Breast epithelium (tissue), 4 donors: ENCODE results near the gene SERGEF. TPM values are rescaled to one million over a fixed set of nuclear protein-coding genes. Genes with fewer than 3 reads are reported as not detected.

Experiments
- DNase-seq, 2 donors: peaks; one replicate each; pipeline ENCODE4 v3.0.0-alpha.2; 2019; ENCODE audit warnings: low spot score in 2 of 2
- H3K27ac ChIP-seq, 2 donors: fragments of 200-600 bp; sonication (generic) in 1 of 2; one replicate each; pipeline ENCODE4 v1.5.1; 2016 to 2019; ENCODE audit warnings: mild to moderate bottlenecking in 1 of 2
- H3K27me3 ChIP-seq, 2 donors: fragments of 200-600 bp; sonication (generic) in 1 of 2; one replicate each; pipeline versions ENCODE4 v1.5.1 to v1.6.0; 2017 to 2019; ENCODE audit warnings: control low read depth in 1 of 2, mild to moderate bottlenecking in 1 of 2
- H3K36me3 ChIP-seq: fragments of 200-600 bp; one replicate; pipeline ENCODE4 v1.5.1; 2019
- H3K4me1 ChIP-seq, 2 donors: fragments of 200-600 bp; sonication (generic); one replicate each; pipeline ENCODE4 v1.5.1; 2016 to 2019; ENCODE audit warnings: control low read depth in 1 of 2
- H3K4me3 ChIP-seq, 3 donors: fragments of 200-600 bp; sonication (generic); 1 replicate in 2 of 3; 2 replicates in 1 of 3; pipeline ENCODE4 v1.5.1; 2016 to 2019; ENCODE audit warnings: mild to moderate bottlenecking in 3 of 3, moderate library complexity in 2 of 3
- H3K9me3 ChIP-seq, 2 donors: fragments of 200-600 bp; sonication (generic) in 1 of 2; one replicate each; pipeline ENCODE4 v1.5.1; 2016 to 2019; ENCODE audit warnings: control low read depth in 1 of 2
- CTCF ChIP-seq, 3 donors: fragments of 450-650 bp; IDR thresholded peaks; one replicate each; pipeline ENCODE4 v1.5.1; 2016 to 2017; ENCODE audit warnings: antibody characterized with exemption in 3 of 3, mild to moderate bottlenecking in 3 of 3, moderate library complexity in 3 of 3
- POLR2A ChIP-seq: fragments of 450-650 bp; IDR thresholded peaks from one replicate; pipeline ENCODE4 v1.6.1; 2016; ENCODE audit warnings: antibody characterized with exemption, mild to moderate bottlenecking, moderate library complexity
- POLR2AphosphoS5 ChIP-seq, 3 donors: sonication (generic); formaldehyde crosslinking; IDR thresholded peaks; one replicate each; pipeline ENCODE4 v1.6.1; 2017; ENCODE audit warnings: antibody characterized with exemption in 3 of 3
- intact Hi-C: fragments of 100-400 bp; cut with DNase I; formaldehyde crosslinking; loops from one replicate; pipeline ENCODE4 v1.15.1; 2023; ENCODE audit warnings: low total_unique reads
- total RNA-seq, 3 donors: library from RNA; depleted of rRNA; stranded (reverse); fragments of >200 nt; gene quantifications; one replicate each; pipeline ENCODE4 v1.1.0, GENCODE V29; 2016

The SERGEF gene
- total RNA-seq, 3 donors from 2014 or later: 31.8 to 47.5 (median 41.9) TPM

GRCh38 chr11:17978553-17979287 is 34.1 kb downstream of the SERGEF start:
- H3K27me3 ChIP-seq: no peaks in the 10 kb centered on the region
- H3K4me3 ChIP-seq: no peak overlapping the region
- H3K4me1 ChIP-seq: no peaks in the 10 kb centered on the region
- DNase-seq: no peak
- H3K9me3 ChIP-seq: no peaks in the 10 kb centered on the region
- intact Hi-C loops: loop anchor here (5.0 kb wide), 1 partner anchor 246 kb away; the partner anchor contains the start of gene KCNC1
- TF ChIP-seq POLR2A: no peak
- TF ChIP-seq POLR2AphosphoS5 (IDR thresholded peaks at IDR 0.05): no peak
- peak in 2 of 3 donors; percentile 43 to 50 for TF ChIP-seq CTCF (IDR thresholded peaks at IDR 0.05)
- H3K36me3 ChIP-seq: no peaks in the 10 kb centered on the region
- no peak overlapping the region for H3K27ac ChIP-seq

- H3K27me3 ChIP-seq: no peaks in the 10 kb centered on the region
- intact Hi-C loops: loop anchor here (5.0 kb wide), 1 partner anchor 244 kb away; the partner anchor contains the start of gene KCNC1
Measured at GRCh38 chr11:17976651-17977050, 36.2 kb downstream of the SERGEF start.

GRCh38 chr11:17974246-17974645 is 38.6 kb downstream of the SERGEF start:
- Histone ChIP-seq H3K4me3 (no peak overlapping the region), H3K4me1 (no peaks in the 10 kb centered on the region), H3K27ac (no peak overlapping the region), H3K36me3 (no peaks in the 10 kb centered on the region), H3K27me3 (no peaks in the 10 kb centered on the region), H3K9me3 (no peaks in the 10 kb centered on the region)
- no peak for DNase-seq
- intact Hi-C loops: no loop called here
- no peak for TF ChIP-seq CTCF (IDR thresholded peaks at IDR 0.05)
- TF ChIP-seq POLR2A: no peak
- no peak for TF ChIP-seq POLR2AphosphoS5 (IDR thresholded peaks at IDR 0.05)

More at GRCh38 chr11:17976651-17977050, 36.2 kb downstream of the SERGEF start:
- TF ChIP-seq CTCF (IDR thresholded peaks at IDR 0.05) (no peak), POLR2A (no peak)
- DNase-seq: no peak
- no peak overlapping the region for H3K4me3 ChIP-seq
- no peaks in the 10 kb centered on the region for H3K36me3 ChIP-seq
- H3K27ac ChIP-seq: no peak overlapping the region
- no peaks in the 10 kb centered on the region for H3K4me1 ChIP-seq
- no peaks in the 10 kb centered on the region for H3K9me3 ChIP-seq

GRCh38 chr11:17972987-17973386 is 39.9 kb downstream of the SERGEF start:
- intact Hi-C loops: no loop called here
- H3K27ac ChIP-seq: no peak overlapping the region
- no peaks in the 10 kb centered on the region for H3K36me3 ChIP-seq
- DNase-seq: peak in 1 of 2 donors; percentile 47
- H3K4me3 ChIP-seq: no peak overlapping the region
- H3K9me3 ChIP-seq: no peaks in the 10 kb centered on the region
- no peaks in the 10 kb centered on the region for H3K4me1 ChIP-seq
- TF ChIP-seq POLR2A: no peak
- no peak for TF ChIP-seq POLR2AphosphoS5 (IDR thresholded peaks at IDR 0.05)
- peak in 2 of 3 donors; percentile 38 to 39 for TF ChIP-seq CTCF (IDR thresholded peaks at IDR 0.05)
- H3K27me3 ChIP-seq: no peaks in the 10 kb centered on the region

GRCh38 chr11:17968206-17968605 is 44.6 kb downstream of the SERGEF start:
- Histone ChIP-seq H3K9me3 (no peaks in the 10 kb centered on the region), H3K27me3 (no peaks in the 10 kb centered on the region), H3K36me3 (no peaks in the 10 kb centered on the region), H3K4me3 (no peak overlapping the region), H3K27ac (no peak overlapping the region), H3K4me1 (no peaks in the 10 kb centered on the region)
- intact Hi-C loops: no loop called here
- DNase-seq: no peak
- TF ChIP-seq POLR2A (no peak), POLR2AphosphoS5 (IDR thresholded peaks at IDR 0.05) (no peak), CTCF (IDR thresholded peaks at IDR 0.05) (no peak)
